Activated CD8-positive, alpha-beta T cell treated with anti-CD3 and anti-CD28 coated beads for 36 hours (primary cell): ENCODE measurements around the gene FOXN3. TPM values are rescaled to one million over a fixed set of nuclear protein-coding genes. Genes with fewer than 3 reads are reported as not detected.

Experiments used
- ATAC-seq: fragments of 200-7000 bp; cut with Tn5 transposase; one replicate; pipeline ENCODE4 v1.10.0; 2021; ENCODE audit warnings: mild to moderate bottlenecking, moderate library complexity
- CTCF ChIA-PET: fragments of 350-600 bp; sonication (Branson Sonifier 250); formaldehyde crosslinking; loops from one replicate; lab custom pipeline; 2021; ENCODE audit warnings: antibody characterized with exemption; lab: Charles Lee
- POLR2A ChIA-PET: fragments of 350-600 bp; sonication (Branson Sonifier 250); formaldehyde crosslinking; loops from one replicate; lab custom pipeline; 2021; ENCODE audit warnings: antibody characterized with exemption; lab: Charles Lee
- DNase-seq: peaks from one replicate; pipeline ENCODE4 v3.0.0-alpha.2; 2020
- H3K27ac Mint-ChIP-seq: one replicate; pipeline ENCODE4 v1.8.0; 2021; ENCODE audit warnings: mild to moderate bottlenecking, mixed read lengths
- H3K27me3 Mint-ChIP-seq: one replicate; pipeline ENCODE4 v1.8.0; 2021; ENCODE audit warnings: mixed read lengths
- H3K36me3 Mint-ChIP-seq: one replicate; pipeline ENCODE4 v1.8.0; 2021; ENCODE audit warnings: low read depth, mixed read lengths
- H3K4me1 Mint-ChIP-seq: one replicate; pipeline ENCODE4 v1.8.0; 2021; ENCODE audit warnings: low read depth, mixed read lengths
- H3K4me3 Mint-ChIP-seq: one replicate; pipeline ENCODE4 v1.8.0; 2021; ENCODE audit warnings: mild to moderate bottlenecking, moderate library complexity, mixed read lengths
- H3K9me3 Mint-ChIP-seq: one replicate; pipeline ENCODE4 v1.8.0; 2021; ENCODE audit warnings: mixed read lengths
- intact Hi-C: fragments of 100-400 bp; cut with micrococcal nuclease; formaldehyde crosslinking; loops from one replicate; pipeline ENCODE4 v1.10.0; 2022
- total RNA-seq, 2 experiments: library from RNA; stranded (reverse); gene quantifications; one replicate each; pipeline ENCODE4 v1.2.3, GENCODE V29; 2021
- TF ChIP-seq, protein P1 (sequence below): fragments of 200-600 bp; IDR thresholded peaks from one replicate; pipeline ENCODE4 v1.8.0; 2022; ENCODE audit warnings: antibody characterized with exemption, mild to moderate bottlenecking

The FOXN3 gene
- total RNA-seq, 2 experiments from 2014 or later = 83.4 to 85.0 TPM

DNA sequence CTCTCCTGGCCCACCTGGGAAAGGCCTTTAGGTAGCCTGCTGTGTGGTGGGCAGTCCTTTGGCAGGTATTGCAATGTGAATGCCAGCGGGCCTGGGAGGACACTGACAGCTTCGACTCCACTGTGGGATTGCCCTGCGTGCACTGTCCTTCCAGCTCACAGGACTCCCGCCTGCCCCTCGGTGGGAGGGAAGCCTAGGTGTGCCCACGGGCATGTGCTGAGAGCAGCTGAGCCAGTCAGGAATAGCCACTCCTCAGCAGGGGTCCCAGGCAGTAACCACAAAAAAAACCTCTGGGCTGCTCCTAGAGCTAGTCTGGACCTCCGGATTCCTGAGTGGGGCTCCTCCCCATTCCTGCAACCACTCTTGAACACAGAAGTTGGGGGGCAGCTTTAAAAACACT, 278.2 kb downstream of the FOXN3 start:
- ChIA-PET POLR2A (no interaction called here), CTCF (no interaction called here)
- no peaks in the 10 kb centered on the region for H3K36me3 Mint-ChIP-seq
- H3K4me1 Mint-ChIP-seq = peaks cover 2% of the 10 kb centered on the region
- intact Hi-C loops = no loop called here
- peaks cover 18% of the 10 kb centered on the region for H3K9me3 Mint-ChIP-seq
- H3K27ac Mint-ChIP-seq = no peak overlapping the region
- H3K4me3 Mint-ChIP-seq = no peak overlapping the region
- DNase-seq (no peak), ATAC-seq (no peak)
- TF ChIP-seq, protein P1, sequence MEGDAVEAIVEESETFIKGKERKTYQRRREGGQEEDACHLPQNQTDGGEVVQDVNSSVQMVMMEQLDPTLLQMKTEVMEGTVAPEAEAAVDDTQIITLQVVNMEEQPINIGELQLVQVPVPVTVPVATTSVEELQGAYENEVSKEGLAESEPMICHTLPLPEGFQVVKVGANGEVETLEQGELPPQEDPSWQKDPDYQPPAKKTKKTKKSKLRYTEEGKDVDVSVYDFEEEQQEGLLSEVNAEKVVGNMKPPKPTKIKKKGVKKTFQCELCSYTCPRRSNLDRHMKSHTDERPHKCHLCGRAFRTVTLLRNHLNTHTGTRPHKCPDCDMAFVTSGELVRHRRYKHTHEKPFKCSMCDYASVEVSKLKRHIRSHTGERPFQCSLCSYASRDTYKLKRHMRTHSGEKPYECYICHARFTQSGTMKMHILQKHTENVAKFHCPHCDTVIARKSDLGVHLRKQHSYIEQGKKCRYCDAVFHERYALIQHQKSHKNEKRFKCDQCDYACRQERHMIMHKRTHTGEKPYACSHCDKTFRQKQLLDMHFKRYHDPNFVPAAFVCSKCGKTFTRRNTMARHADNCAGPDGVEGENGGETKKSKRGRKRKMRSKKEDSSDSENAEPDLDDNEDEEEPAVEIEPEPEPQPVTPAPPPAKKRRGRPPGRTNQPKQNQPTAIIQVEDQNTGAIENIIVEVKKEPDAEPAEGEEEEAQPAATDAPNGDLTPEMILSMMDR = no peak
- H3K27me3 Mint-ChIP-seq = no peaks in the 10 kb centered on the region

DNA sequence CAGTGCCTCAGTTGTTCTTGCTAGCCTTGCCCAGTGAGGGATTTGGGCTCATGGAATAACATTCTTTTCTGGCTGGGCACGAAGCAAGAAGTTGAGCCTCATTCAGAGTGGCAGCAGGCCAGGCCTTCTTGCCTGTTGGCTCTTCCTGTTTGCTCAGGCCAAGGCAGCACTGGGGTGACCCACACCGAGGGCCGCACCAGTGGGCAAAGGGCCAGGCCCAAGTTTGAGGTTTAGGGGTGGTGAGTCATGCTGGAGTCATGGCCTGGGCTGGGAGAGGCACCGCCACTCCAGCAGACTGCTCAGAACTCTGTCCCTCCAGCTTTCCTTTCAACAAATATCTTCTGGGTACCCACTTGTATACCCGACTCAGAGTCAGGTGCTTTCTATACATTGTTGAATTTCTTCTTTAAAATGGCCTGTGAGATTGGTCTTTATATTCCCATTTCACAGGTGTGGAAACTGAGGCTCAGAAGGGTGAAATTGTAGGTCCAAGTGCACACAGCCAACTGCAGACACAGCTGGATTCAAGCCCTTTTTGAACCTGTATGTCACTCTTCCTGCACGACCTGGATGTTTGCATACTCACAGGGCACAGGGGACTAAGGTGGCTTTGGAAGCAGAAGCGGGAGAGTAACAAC, 279.4 kb downstream of the FOXN3 start:
- POLR2A ChIA-PET = no interaction called here

DNA sequence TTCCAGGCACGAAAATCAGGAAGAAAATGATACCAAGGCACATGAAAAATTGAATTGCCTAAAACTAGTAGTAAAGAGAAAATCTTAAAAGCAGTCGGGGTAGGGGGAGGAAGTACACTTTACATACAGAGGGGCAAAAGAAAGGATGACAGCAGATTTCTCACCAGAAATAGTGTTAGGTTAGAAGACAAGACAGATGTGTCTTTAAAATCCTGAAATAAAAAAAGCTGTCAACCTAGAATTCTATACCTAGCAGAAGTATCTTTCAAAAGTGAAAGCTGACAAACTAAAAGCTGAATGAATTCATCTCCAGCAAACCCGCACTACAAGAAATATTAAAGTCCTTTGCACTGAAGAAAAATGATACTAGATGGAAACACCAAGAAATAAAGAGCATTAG, 280.4 kb downstream of the FOXN3 start:
- CTCF ChIA-PET = no interaction called here

More for the DNA sequence above, 279.4 kb downstream of the FOXN3 start:
- Mint-ChIP-seq H3K36me3 (no peaks in the 10 kb centered on the region), H3K27me3 (no peaks in the 10 kb centered on the region), H3K4me3 (no peak overlapping the region), H3K4me1 (peaks cover 2% of the 10 kb centered on the region), H3K9me3 (peaks cover 18% of the 10 kb centered on the region), H3K27ac (no peak overlapping the region)
- CTCF ChIA-PET = no interaction called here
- TF ChIP-seq, protein P1 = no peak
- DNase-seq (no peak), ATAC-seq (no peak)
- intact Hi-C loops = no loop called here

DNA sequence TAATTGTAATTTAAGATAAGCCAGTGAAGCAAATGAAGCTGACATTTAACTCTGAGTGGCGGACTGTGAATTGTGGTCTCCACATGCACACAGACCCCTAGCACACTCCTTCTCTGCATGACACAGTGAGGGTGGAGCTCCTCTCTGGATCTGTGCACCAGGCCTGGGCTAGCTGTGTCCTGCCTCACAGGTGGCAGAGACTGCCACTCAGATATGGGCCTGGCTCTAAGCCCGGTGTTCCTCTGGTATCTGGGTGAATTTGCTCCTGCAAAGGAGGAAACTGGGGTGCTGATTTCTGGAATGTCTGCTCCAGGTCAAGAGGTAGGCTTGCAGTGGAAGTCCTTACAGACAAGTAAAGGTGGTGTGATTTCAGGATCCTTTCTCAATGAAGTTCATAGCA, 282.4 kb downstream of the FOXN3 start:
- H3K36me3 Mint-ChIP-seq = no peaks in the 10 kb centered on the region
- POLR2A ChIA-PET = no interaction called here
- H3K4me3 Mint-ChIP-seq = no peak overlapping the region
- TF ChIP-seq, protein P1 = no peak
- no peaks in the 10 kb centered on the region for H3K27me3 Mint-ChIP-seq
- DNase-seq = no peak
- no peak overlapping the region for H3K27ac Mint-ChIP-seq
- intact Hi-C loops = no loop called here
- no peaks in the 10 kb centered on the region for H3K4me1 Mint-ChIP-seq
- peaks cover 18% of the 10 kb centered on the region for H3K9me3 Mint-ChIP-seq
- CTCF ChIA-PET = no interaction called here
- ATAC-seq = no peak

More for the DNA sequence above, 280.4 kb downstream of the FOXN3 start:
- no peak for ATAC-seq
- H3K27ac Mint-ChIP-seq = no peak overlapping the region
- no peaks in the 10 kb centered on the region for H3K27me3 Mint-ChIP-seq
- H3K4me1 Mint-ChIP-seq = peaks cover 2% of the 10 kb centered on the region
- H3K36me3 Mint-ChIP-seq = no peaks in the 10 kb centered on the region
- intact Hi-C loops = no loop called here
- peaks cover 18% of the 10 kb centered on the region for H3K9me3 Mint-ChIP-seq
- POLR2A ChIA-PET = no interaction called here
- no peak overlapping the region for H3K4me3 Mint-ChIP-seq
- TF ChIP-seq, protein P1 = no peak
- DNase-seq = no peak

DNA sequence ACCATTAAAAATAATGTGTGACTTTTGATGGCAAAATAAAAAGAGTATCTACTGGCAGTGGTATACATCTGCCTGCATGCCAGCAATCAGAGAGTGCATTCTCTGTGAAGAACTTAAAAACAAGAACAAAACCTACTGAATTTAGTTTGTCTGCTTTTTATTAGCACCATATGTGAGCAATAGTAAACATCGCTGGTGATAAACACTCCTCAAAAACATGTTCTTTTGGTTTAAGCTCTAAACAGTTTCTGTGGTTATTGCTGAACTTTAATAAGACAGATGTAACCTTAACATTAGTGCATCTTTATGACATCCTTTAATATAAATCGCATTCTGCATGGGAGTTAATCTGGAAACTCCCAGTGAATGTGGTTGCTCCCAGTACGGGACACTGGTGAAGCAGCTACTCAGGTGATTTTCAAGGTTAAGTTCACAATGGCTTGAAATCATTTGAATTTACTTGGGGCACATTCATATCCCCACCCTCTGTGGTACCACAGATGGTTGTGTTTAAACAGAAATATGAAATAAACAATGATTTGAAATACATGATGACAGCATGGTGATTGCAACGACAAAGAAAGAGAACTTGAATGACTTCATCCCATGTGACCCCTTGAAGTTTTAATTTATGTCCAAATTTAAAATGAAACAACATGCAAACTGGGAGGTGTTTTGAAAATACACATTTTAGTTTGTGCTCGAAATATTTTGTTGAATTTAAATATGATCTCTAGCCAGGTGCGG, 285.9 kb downstream of the FOXN3 start:
- POLR2A ChIA-PET = no interaction called here
- Mint-ChIP-seq H3K36me3 (no peaks in the 10 kb centered on the region), H3K4me1 (no peaks in the 10 kb centered on the region), H3K27ac (no peak overlapping the region), H3K27me3 (no peaks in the 10 kb centered on the region), H3K9me3 (peaks cover 8% of the 10 kb centered on the region), H3K4me3 (no peak overlapping the region)
- TF ChIP-seq, protein P1 = no peak
- ATAC-seq = no peak
- no peak for DNase-seq
- CTCF ChIA-PET = no interaction called here
- intact Hi-C loops = no loop called here
